ENCODE data around the gene ALS2CL.

ALS2CL gene

GRCh38 chr3:46665763-46666452, 27.6 kb downstream of the ALS2CL start:
- no peak overlapping the region for H3K27ac ChIP-seq (ENCODE audit: low read depth, low read length)
- peaks cover 4 to 6% of the 10 kb centered on the region in 2 donors for H3K4me1 ChIP-seq (ENCODE audit: control insufficient read depth in 1 of 2, insufficient read depth in 2 of 2, low read length in 2 of 2)
- no peak overlapping the region for H3K9ac ChIP-seq (ENCODE audit: low read depth in 1 of 2, low read length in 2 of 2)
- H3K4me3 ChIP-seq (ENCODE audit: low read depth in 1 of 2, low read length in 2 of 2) = no peak overlapping the region
- H3K27me3 ChIP-seq (ENCODE audit: control insufficient read depth in 1 of 2, insufficient read depth in 2 of 2, low read length in 2 of 2) = no peaks in the 10 kb centered on the region
- H3K36me3 ChIP-seq (ENCODE audit: control insufficient read depth in 1 of 2, insufficient read depth in 2 of 2, low read length in 2 of 2) = no peaks in the 10 kb centered on the region
- no peaks in the 10 kb centered on the region for H3K9me3 ChIP-seq (ENCODE audit: control insufficient read depth in 1 of 2, low read length in 2 of 2)

- Histone ChIP-seq H3K27ac (ENCODE audit: low read depth, low read length) (no peak overlapping the region), H3K9me3 (ENCODE audit: control insufficient read depth in 1 of 2, low read length in 2 of 2) (no peaks in the 10 kb centered on the region), H3K4me1 (ENCODE audit: control insufficient read depth in 1 of 2, insufficient read depth in 2 of 2, low read length in 2 of 2) (peaks cover 4 to 6% of the 10 kb centered on the region in 2 donors), H3K4me3 (ENCODE audit: low read depth in 1 of 2, low read length in 2 of 2) (no peak overlapping the region), H3K36me3 (ENCODE audit: control insufficient read depth in 1 of 2, insufficient read depth in 2 of 2, low read length in 2 of 2) (no peaks in the 10 kb centered on the region), H3K9ac (ENCODE audit: low read depth in 1 of 2, low read length in 2 of 2) (no peak overlapping the region), H3K27me3 (ENCODE audit: control insufficient read depth in 1 of 2, insufficient read depth in 2 of 2, low read length in 2 of 2) (no peaks in the 10 kb centered on the region)
Measured at GRCh38 chr3:46664971-46665762, 28.3 kb downstream of the ALS2CL start.

GRCh38 chr3:46664188-46664970, 29.1 kb downstream of the ALS2CL start:
- no peak overlapping the region for H3K4me3 ChIP-seq (ENCODE audit: low read depth in 1 of 2, low read length in 2 of 2)
- peaks cover 4 to 6% of the 10 kb centered on the region in 2 donors for H3K4me1 ChIP-seq (ENCODE audit: control insufficient read depth in 1 of 2, insufficient read depth in 2 of 2, low read length in 2 of 2)
- H3K27ac ChIP-seq (ENCODE audit: low read depth, low read length) = no peak overlapping the region
- H3K9me3 ChIP-seq (ENCODE audit: control insufficient read depth in 1 of 2, low read length in 2 of 2) = no peaks in the 10 kb centered on the region
- H3K9ac ChIP-seq (ENCODE audit: low read depth in 1 of 2, low read length in 2 of 2) = no peak overlapping the region
- no peaks in the 10 kb centered on the region for H3K27me3 ChIP-seq (ENCODE audit: control insufficient read depth in 1 of 2, insufficient read depth in 2 of 2, low read length in 2 of 2)
- no peaks in the 10 kb centered on the region for H3K36me3 ChIP-seq (ENCODE audit: control insufficient read depth in 1 of 2, insufficient read depth in 2 of 2, low read length in 2 of 2)

- H3K27ac ChIP-seq (ENCODE audit: low read depth, low read length) = no peak overlapping the region
Measured at GRCh38 chr3:46663591-46664135, 29.8 kb downstream of the ALS2CL start.

GRCh38 chr3:46662771-46663551, 30.5 kb downstream of the ALS2CL start:
- Histone ChIP-seq H3K27me3 (ENCODE audit: control insufficient read depth in 1 of 2, insufficient read depth in 2 of 2, low read length in 2 of 2) (no peaks in the 10 kb centered on the region), H3K9me3 (ENCODE audit: control insufficient read depth in 1 of 2, low read length in 2 of 2) (no peaks in the 10 kb centered on the region), H3K4me1 (ENCODE audit: control insufficient read depth in 1 of 2, insufficient read depth in 2 of 2, low read length in 2 of 2) (peaks cover 4 to 6% of the 10 kb centered on the region in 2 donors), H3K27ac (ENCODE audit: low read depth, low read length) (no peak overlapping the region), H3K4me3 (ENCODE audit: low read depth in 1 of 2, low read length in 2 of 2) (no peak overlapping the region), H3K36me3 (ENCODE audit: control insufficient read depth in 1 of 2, insufficient read depth in 2 of 2, low read length in 2 of 2) (no peaks in the 10 kb centered on the region), H3K9ac (ENCODE audit: low read depth in 1 of 2, low read length in 2 of 2) (no peak overlapping the region)

More at GRCh38 chr3:46663591-46664135, 29.8 kb downstream of the ALS2CL start:
- no peaks in the 10 kb centered on the region for H3K9me3 ChIP-seq (ENCODE audit: control insufficient read depth in 1 of 2, low read length in 2 of 2)
- no peaks in the 10 kb centered on the region for H3K36me3 ChIP-seq (ENCODE audit: control insufficient read depth in 1 of 2, insufficient read depth in 2 of 2, low read length in 2 of 2)
- no peaks in the 10 kb centered on the region for H3K27me3 ChIP-seq (ENCODE audit: control insufficient read depth in 1 of 2, insufficient read depth in 2 of 2, low read length in 2 of 2)
- no peak overlapping the region for H3K4me3 ChIP-seq (ENCODE audit: low read depth in 1 of 2, low read length in 2 of 2)
- H3K9ac ChIP-seq (ENCODE audit: low read depth in 1 of 2, low read length in 2 of 2) = no peak overlapping the region
- peaks cover 4 to 6% of the 10 kb centered on the region in 2 donors for H3K4me1 ChIP-seq (ENCODE audit: control insufficient read depth in 1 of 2, insufficient read depth in 2 of 2, low read length in 2 of 2)

GRCh38 chr3:46661776-46662766, 31.4 kb downstream of the ALS2CL start:
- H3K9me3 ChIP-seq (ENCODE audit: control insufficient read depth in 1 of 2, low read length in 2 of 2) = no peaks in the 10 kb centered on the region
- no peak overlapping the region for H3K4me3 ChIP-seq (ENCODE audit: low read depth in 1 of 2, low read length in 2 of 2)
- H3K9ac ChIP-seq (ENCODE audit: low read depth in 1 of 2, low read length in 2 of 2) = no peak overlapping the region
- no peaks in the 10 kb centered on the region for H3K27me3 ChIP-seq (ENCODE audit: control insufficient read depth in 1 of 2, insufficient read depth in 2 of 2, low read length in 2 of 2)
- H3K36me3 ChIP-seq (ENCODE audit: control insufficient read depth in 1 of 2, insufficient read depth in 2 of 2, low read length in 2 of 2) = no peaks in the 10 kb centered on the region
- no peak overlapping the region for H3K27ac ChIP-seq (ENCODE audit: low read depth, low read length)
- peaks cover 4 to 6% of the 10 kb centered on the region in 2 donors for H3K4me1 ChIP-seq (ENCODE audit: control insufficient read depth in 1 of 2, insufficient read depth in 2 of 2, low read length in 2 of 2)

- Histone ChIP-seq H3K9me3 (ENCODE audit: control insufficient read depth in 1 of 2, low read length in 2 of 2) (no peaks in the 10 kb centered on the region), H3K27ac (ENCODE audit: low read depth, low read length) (no peak overlapping the region), H3K4me3 (ENCODE audit: low read depth in 1 of 2, low read length in 2 of 2) (no peak overlapping the region), H3K9ac (ENCODE audit: low read depth in 1 of 2, low read length in 2 of 2) (no peak overlapping the region), H3K27me3 (ENCODE audit: control insufficient read depth in 1 of 2, insufficient read depth in 2 of 2, low read length in 2 of 2) (no peaks in the 10 kb centered on the region), H3K4me1 (ENCODE audit: control insufficient read depth in 1 of 2, insufficient read depth in 2 of 2, low read length in 2 of 2) (peaks cover 4 to 6% of the 10 kb centered on the region in 2 donors), H3K36me3 (ENCODE audit: control insufficient read depth in 1 of 2, insufficient read depth in 2 of 2, low read length in 2 of 2) (no peaks in the 10 kb centered on the region)
Measured at GRCh38 chr3:46660543-46661523, 32.6 kb downstream of the ALS2CL start.

- Histone ChIP-seq H3K9me3 (ENCODE audit: control insufficient read depth in 1 of 2, low read length in 2 of 2) (no peaks in the 10 kb centered on the region), H3K4me1 (ENCODE audit: control insufficient read depth in 1 of 2, insufficient read depth in 2 of 2, low read length in 2 of 2) (peaks cover 4 to 6% of the 10 kb centered on the region in 2 donors), H3K27ac (ENCODE audit: low read depth, low read length) (no peak overlapping the region), H3K27me3 (ENCODE audit: control insufficient read depth in 1 of 2, insufficient read depth in 2 of 2, low read length in 2 of 2) (no peaks in the 10 kb centered on the region), H3K36me3 (ENCODE audit: control insufficient read depth in 1 of 2, insufficient read depth in 2 of 2, low read length in 2 of 2) (no peaks in the 10 kb centered on the region), H3K9ac (ENCODE audit: low read depth in 1 of 2, low read length in 2 of 2) (no peak overlapping the region), H3K4me3 (ENCODE audit: low read depth in 1 of 2, low read length in 2 of 2) (no peak overlapping the region)
Measured at GRCh38 chr3:46660003-46660402, 33.5 kb downstream of the ALS2CL start.
